SH-SY5Y (cell line): ENCODE results near the gene SRGAP3.

Experiments used
- GATA2 ChIP-seq: IDR thresholded peaks from 2 replicates; pipeline ENCODE4 v1.6.1; 2011; ENCODE audit warnings: mild to moderate bottlenecking, low read depth, low read length
- GATA3 ChIP-seq: IDR thresholded peaks from 2 replicates; pipeline ENCODE4 v1.6.1; 2011; ENCODE audit warnings: low read depth, mild to moderate bottlenecking, low read length, moderate library complexity

GRCh38 chr3:9230596-9230995, 18.9 kb downstream of the SRGAP3 start:
- TF ChIP-seq GATA2 (no peak), GATA3 (no peak)
